GM18909 (cell line): Measurements from ENCODE around the gene SH3BP2.
"Not testable (repeated sequence)": the region's sequence is repeated elsewhere in the genome, so short reads cannot be mapped to it uniquely, and the experiment has no call there.

Source experiments
- ATAC-seq: cut with Tn5 transposase; IDR thresholded peaks from one replicate; pipeline ENCODE4 v1.9.1; 2021; ENCODE audit warnings: mild to moderate bottlenecking; ENCODE audit not compliant: unreplicated experiment, poor library complexity

The SH3BP2 gene

DNA sequence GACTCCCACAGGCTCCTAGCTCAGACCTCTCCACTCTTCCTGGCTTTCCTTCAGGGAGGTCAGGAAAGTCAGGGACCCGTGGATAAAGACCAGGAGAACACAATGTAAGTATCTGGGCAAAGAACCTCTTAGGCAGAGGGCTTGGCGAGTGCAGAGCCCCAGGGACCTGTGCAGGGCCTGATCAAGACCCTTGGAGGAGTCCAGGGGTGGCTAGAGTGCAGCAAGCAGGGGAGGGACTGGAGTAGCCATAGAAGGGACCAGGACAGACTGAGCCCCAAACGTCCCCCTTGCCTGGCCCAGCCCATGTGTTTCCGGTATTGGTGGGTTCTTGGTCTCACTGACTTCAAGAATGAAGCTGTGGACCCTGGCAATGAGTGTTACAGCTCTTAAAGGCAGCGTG, 30.8 kb upstream of the SH3BP2 start:
- ATAC-seq = no peak

DNA sequence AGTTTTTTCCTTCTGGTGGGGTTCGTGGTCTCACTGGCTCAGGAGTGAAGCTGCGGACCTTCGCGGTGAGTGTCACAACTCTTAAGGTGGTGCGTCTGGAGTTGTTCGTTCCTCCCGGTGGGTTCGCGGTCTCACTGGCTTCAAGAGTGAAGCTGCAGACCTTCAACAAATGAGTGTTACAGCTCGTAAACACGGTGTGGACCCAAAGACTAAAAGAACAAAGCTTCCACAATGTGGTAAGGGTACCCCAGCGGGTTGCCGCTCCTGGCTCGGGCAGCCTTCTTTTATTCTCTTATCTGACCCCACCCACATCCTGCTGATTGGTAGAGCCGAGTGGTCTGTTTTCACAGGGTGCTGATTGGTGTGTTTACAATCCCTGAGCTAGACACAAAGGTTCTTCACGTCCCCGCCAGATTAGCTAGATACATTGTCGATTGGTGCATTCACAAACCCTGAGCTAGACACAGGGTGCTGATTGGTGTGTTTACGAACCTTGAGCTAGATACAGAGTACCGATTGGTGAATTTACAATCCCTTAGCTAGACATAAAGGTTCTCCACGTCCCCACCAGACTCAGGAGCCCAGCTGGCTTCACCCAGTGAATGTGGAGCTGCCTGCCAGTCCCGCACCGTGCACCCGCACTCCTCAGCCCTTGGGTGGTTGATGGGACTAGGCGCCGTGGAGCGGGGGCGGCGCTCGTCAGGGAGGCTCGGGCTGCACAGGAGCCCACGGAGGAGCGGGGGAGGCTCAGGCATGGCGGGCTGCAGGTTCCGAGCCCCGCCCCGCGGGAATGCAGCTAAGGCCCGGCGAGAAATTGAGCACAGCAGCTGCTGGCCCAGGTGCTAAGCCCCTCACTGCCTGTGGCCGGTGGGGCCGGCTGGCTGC, 30.2 kb upstream of the SH3BP2 start:
- ATAC-seq = not testable (repeated sequence)

DNA sequence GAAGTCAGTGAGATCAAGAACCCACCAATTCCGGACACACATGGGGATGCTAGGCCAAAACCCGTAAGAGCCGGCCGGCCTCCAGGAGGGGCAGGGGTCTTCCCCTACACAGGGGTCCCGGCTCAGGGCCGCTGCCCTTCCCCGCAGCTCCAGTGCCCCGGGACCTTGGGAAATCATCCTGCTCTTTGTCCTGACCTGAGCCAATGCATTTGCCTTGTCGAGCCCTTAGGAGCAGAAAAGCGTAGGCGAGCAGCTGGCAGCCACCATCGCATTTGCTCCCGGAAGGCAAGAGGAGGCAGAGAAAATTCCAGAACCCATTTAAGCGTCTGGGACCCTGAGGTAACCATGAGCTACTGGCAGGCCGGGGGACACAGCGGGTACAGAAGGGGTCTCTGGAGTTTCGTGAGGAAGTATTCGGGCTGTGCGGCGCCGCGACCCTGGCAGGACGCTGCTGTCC, 29.3 kb upstream of the SH3BP2 start:
- no peak for ATAC-seq

DNA sequence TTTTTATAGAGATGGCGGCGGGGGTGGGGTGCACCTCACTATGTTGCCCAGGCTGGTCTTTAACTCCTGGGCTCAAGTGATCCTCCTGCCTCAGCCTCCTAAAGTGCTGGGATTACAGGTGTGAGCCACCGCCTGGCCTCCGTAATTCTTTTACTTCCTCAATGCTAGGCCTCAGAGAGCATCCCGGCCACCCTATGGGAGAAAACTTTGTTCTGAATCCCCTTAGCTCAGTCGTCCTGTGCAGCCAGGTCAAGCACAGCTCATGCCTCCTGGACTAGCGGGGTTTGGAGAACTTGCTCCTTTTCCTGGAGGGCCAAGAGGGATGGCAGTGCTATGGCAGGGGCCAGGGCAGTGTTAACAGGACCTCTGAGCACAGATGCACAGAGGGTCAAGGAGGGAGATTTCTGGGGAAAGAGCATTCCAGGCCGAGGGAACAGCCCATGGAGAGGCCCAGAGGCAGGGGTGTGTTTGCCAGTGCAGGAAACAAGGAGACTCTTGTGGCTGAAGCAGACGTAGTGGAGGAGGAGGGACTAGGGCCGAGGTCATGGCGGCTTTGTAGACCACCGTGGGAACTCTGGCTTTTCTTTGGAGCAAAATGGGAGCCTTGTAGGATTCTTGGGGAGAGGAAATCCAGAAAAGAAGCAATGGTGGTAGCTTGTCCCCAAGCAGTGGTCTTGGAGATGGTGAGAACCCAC, 26.9 kb upstream of the SH3BP2 start:
- no peak for ATAC-seq

DNA sequence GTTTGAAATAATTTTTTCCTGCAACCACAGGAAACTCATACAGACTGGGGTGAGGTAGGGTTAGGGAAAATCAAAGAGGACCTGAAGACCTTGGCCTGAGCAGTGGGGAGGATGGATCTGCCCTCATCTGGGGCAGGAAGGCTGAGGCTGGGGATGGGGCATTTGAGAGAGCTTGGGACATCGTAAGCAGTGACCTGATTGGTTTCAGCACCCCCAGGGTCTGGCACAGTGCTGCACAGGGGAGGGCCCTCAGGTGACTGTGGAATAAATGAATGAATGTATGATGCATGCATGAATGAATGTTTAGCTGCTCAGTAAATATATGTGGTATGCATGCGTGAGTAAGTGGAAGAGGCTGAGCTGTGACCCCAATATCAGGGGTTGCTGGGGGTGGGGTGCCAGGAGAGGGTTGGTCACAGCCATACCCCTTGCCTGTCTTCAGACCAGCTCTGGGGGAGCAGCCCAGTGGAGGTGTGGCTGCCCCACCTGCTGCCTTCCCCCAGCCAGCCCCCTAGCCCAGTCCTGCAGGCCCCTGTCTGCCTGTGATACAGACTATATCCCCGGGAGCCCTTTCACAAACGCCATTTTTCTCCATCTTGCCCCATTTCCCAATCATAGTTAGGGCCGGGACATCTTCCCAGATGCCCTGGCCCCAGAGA, 25.7 kb upstream of the SH3BP2 start:
- no peak for ATAC-seq

DNA sequence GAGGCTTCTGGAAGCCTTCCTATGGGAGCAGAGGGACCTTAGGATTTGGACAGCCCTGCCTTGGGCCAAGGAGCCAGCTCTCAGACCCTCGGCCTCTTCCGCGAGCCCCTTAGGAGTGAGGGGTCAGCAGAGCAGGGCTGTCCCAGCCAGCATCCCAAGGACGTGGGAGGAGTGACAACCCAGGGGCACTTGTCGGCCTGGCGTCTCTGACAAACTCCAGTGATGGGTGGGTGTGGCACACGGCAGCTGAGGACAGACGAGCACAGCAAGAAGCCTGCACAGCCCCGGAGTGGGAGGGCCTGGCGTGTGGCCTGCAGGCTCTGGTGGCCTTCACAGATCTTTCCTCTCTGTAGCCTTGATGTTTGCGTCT, 25.2 kb upstream of the SH3BP2 start:
- ATAC-seq = no peak

DNA sequence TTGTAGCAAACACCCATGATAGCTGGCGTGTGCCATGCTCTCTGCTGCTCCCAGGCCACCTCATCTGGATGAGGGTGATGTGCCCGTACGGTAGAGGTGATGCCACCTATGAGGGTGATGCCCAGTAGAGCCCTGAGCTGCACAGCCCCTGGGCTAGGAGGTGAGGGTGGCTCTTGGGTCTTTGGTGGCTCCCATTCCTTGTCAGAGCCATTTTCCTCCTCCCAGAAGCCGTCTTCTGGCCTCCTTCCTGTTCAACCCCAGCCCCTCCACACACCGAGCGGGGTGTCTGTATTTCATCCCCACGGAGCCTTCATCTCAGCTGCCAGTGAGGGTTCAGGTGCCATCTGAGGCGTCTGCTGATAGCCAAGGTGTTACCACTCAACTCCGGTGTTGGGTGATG, 24.8 kb upstream of the SH3BP2 start:
- no peak for ATAC-seq

DNA sequence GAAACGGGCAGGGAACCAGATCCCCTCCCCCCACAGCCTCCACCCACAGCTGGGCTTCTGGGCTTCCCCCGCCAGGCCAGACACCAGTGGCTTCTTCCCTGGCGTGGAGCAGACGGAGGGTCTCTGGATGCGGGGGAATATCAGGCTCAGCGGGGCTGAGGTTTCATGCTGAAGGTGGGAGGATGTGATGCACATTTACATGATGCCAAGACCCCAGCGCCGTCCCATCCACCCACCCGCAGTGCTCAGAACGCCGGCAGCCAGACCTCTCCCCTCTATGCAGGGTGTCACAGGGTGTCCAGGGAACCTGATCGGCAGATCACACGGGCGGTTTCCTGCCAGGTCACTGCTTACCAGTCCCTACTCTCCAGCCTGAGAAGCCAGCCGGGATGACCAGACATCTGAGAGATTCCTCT, 24.0 kb upstream of the SH3BP2 start:
- ATAC-seq = no peak

DNA sequence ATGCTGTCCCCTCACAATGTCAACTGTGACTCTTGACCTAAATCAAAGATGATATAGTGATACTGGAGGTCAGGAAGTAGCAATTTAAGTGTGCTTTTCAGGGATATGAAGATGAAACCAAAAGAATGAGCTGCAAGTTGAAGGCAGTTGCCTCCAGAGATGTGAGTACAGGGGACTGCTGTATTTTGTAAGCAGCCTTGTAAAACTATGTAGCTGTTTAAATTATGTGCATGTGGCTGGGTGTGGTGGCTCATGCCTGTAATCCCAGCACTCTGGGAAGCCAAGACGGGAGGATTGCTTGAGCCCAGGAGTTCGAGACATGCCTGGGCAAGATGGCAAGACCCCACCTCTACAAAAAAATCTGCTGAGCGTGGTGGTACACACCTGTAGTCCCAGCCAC, 21.6 kb upstream of the SH3BP2 start:
- no peak for ATAC-seq

DNA sequence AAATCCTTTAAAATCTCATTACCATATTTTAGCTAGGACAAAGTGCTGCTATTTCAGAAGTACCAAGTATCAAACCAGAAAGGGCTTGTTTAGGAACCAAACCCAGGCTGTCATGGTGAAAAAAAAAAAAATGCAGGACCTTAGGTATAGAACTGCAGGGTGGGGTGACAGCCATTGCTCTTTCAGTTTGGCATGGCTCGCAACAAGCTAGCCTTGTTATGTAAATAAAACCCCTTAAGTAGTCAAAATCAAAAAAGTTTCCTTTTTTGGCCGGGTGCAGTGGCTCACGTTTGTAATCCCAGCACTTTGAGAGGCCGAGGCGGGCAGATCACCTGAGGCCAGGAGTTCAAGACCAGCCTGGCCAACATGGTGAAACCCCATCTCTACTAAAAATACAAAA, 12.2 kb upstream of the SH3BP2 start:
- ATAC-seq = not testable (repeated sequence)

DNA sequence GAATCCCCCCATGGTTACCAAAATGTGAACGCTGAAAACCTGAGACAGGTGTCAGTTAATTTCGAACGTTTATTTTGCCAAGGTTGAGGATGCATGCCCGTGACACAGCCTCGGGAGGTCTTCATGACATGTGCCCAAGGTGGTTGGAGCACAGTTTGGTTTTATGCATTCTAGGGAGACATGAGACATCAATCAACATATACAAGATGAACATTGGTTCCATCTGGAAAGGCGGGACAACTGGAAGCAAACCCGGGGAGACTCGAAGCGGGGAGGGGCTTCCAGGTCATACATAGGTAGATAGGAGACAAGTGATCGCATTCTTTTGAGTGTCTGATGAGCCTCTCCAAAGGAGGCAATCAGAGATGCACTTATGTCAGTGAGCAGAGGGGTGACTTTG, 11.0 kb upstream of the SH3BP2 start:
- ATAC-seq = no peak

DNA sequence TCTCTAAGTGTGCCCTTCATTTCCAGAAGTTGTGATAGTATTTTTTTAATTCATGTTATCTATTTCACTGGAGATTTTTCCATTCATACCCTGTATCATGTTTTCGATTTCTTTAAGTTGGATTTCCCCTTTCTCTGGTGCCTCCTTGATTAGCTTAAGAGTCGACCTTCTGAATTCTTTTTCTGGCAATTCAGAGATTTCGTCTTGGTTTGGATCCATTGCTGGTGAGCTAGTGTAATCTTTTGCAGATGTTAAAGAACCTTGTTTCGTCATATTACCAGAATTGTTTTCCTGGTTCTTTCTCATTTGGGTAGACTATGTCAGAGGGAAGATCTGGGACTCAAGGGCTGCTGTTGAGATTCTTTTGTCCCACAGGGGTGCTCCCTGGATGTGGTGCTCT, 9.1 kb upstream of the SH3BP2 start:
- ATAC-seq = no peak

DNA sequence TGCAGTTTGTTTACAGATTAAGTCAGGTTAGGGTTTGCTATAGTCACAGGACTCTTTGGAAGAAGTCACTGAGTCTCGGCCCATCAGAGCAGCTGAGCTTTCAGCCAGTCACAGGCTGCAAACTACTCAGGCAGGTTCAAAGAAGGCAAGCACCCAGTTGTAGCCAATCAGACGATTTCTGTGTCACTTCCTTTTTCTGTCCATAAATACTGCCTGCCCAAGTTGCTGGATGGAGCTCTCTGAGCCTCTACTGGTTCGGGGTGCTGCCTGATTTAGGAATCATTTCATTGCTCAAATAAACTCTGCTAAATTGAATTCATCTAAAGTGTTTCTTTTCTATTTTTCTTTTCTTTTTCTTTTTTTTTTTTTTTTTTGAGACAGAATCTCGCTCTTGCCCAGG, 7.3 kb upstream of the SH3BP2 start:
- ATAC-seq = no peak

DNA sequence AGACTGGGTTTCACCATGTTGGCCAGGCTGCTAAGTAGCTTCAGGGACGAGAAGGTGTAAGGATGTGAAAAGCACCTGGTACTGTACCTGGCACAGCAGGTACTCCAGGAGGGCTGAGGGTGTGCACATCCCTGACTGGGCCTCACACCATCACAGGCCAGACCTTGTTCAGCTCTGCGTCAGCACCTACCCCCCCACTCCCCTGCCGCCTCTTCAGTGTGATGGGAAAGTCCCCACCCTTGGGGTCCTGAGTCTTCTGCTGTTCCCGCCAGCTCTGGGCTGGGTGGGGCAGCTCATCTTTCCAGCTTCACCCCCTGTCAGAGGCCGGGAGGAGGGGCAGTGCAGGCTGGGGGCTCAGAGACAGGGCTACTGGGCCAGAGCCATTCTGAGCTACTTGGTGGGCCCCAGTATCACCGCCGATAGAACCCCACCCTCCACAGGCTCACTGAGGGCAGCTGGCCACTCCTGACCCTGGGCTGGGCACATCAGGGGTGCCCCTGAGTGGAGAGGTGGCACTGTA, 6.7 kb upstream of the SH3BP2 start:
- ATAC-seq = no peak

DNA sequence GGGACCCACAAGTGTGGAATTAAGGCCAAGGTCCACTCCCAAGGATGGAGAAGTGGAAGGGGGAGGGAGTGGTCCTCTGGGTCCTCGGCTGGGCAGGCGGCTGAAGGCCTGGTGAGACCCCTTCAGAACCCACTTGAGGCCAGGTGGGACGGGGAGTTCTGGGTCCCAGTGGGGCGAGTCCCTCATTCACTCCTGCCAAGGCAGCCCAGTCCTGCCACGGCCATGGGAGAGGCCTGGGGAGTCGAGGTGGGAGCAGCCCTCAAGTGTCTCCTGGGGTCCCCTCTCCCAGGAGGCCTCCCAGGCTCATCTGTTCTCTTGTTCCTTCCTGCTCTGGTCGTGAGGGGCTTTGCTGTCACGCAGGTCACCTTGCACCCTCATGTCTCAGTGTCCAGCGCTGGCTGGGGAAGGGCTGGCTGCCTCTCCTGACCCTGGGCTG, 6.1 kb upstream of the SH3BP2 start:
- ATAC-seq = peak; percentile 2

DNA sequence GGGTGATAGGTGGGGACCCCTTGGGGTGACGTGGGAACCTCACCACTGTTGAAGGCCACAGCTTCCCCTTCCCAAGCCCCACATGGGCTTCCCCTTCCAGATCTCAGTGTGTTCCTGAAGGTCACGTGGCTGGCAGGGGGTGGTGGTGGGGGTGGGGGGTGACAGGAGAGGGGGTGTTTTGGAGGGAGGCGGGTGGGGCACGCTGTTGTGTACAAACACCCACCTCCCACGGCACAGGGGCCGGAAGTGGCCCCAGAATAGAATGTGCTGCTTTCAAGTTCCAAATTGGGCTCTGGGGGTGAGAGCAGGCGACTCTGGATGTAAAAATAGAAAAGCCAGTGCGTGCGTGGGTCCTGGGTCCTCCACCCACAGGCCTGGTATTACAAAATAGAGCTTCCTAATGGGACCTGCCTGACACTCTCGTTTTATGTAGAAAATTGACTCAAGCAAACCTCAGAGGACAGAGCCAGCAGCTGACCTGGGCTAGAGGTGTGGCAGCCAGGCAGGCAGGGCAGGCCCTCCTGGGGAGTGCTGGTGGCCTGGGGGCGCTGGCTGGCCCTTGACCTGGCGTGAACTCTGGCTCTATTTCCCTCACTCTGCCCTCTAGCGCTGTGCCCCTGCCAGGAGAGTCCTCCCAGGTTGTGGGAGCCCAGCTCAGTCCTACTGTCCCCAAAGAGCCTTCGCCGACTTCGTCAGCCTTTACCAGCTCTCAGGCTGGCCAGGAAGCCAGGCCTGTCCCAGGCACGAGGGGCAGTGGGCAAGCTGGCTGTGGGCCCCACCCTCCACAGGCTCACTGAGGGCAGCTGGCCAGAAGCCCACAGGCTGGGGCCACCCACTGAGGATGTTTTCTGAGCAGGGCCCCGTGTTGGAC, 5.4 kb upstream of the SH3BP2 start:
- ATAC-seq = peak; percentile 69

DNA sequence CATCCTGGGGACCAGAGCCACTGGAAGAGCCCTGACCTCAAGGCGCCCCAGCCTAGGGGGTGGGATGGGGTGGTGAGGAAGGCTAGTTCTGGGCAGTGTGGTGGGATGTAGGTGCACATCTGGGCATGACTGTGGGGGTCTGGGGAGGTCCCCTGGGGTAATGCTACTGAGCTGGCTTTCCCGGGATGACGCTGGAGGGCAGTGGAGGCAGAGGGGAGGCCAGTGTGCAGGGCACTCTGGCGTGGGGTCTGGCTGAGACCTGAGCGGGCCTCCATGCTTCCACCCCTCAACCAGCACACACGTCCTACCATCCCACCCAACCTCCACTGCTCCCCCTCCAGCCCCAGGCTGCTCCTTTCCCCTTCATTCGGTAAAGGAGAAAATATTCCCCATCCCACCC, 4.8 kb upstream of the SH3BP2 start:
- no peak for ATAC-seq

DNA sequence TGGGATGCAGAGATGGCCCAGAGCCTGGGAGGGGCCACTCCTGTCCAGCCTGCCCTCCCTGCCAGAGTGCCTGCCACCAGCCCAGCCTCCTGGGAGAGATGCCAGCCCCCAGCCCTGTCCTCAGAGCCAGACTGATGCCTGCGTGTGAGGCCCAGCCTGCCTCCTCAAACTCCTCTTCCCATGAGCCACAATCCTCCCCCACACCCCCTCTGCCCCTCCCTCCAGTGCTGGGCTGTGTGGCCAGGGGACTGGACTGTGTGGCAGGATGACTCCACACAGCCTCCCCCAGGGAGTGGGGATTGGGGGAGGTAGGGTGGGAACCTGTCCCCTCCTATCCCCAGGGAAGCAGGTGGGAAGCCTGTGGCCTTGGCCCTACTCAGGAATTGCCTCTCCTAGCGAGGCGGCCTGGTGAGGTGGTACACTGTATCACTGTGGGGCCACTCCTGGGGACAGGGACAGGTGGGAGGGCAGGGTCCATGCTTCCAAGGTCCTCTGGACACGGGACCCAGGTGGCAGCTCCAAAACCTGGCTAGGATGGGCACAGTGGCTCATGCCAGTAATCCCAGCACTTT, 4.3 kb upstream of the SH3BP2 start:
- ATAC-seq = no peak

DNA sequence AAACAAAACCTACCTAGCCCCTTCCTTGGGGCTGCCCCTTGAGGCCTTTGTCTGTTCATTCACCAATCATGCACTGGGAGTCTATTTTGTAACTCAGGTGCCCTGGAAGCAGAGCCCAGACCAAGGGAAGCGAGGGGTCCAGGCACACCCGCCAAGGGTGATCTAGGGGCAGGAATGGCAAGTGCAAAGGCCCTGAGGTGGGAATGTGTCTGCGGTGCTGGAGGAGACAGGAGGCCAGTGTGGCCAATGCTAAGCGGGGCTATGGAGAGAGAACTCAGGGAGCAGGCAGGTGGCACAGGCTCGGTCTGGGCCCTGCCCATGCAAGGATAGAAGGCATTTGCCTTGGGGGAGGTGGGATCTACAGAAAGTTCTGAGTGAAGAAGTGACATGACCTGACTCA, 3.5 kb upstream of the SH3BP2 start:
- no peak for ATAC-seq
